ENCODE results near the gene TNFRSF14. TPM values are rescaled to one million over a fixed set of nuclear protein-coding genes. Genes with fewer than 3 reads are reported as not detected.
A peak's percentile ranks its signal among the peaks of the same experiment; 100 is the strongest.

The TNFRSF14 gene
- total and polyA plus RNA-seq, 2 of the 13 experiments (the other 11 are each of a cell fraction or from before 2014, with no cell fraction given) = 11.9 to 49.9 TPM

- no peak for TF ChIP-seq REST (IDR thresholded peaks at IDR 0.05; ENCODE audit: borderline replicate concordance in 1 of 2, low read depth in 1 of 2, low read length in 2 of 2)
- no peak for TF ChIP-seq ZNF329 (CRISPR knock-in tag; IDR thresholded peaks at IDR 0.05; ENCODE audit: low read depth)
- TF ChIP-seq PAXIP1 (CRISPR knock-in tag; conservative IDR thresholded peaks at IDR 0.05) = no peak
- 0 out of 2 replicates have a peak, but pooled peaks have one; percentile 40 for TF ChIP-seq KDM5B (CRISPR knock-in tag; IDR thresholded peaks at IDR 0.05; ENCODE audit: borderline replicate concordance)
- TF ChIP-seq ISL2 (CRISPR knock-in tag; IDR thresholded peaks at IDR 0.05) = no peak
- TF ChIP-seq HDAC2 (CRISPR knock-in tag; IDR thresholded peaks at IDR 0.05) = no peak
- no peak for TF ChIP-seq ZNF775 (CRISPR knock-in tag; IDR thresholded peaks at IDR 0.05; ENCODE audit: borderline replicate concordance)
- TF ChIP-seq GABPB1 (CRISPR knock-in tag; IDR thresholded peaks at IDR 0.05) = peak; percentile 14; the same call in 1 of the 2 replicates
- no peak for TF ChIP-seq REL (CRISPR knock-in tag; conservative IDR thresholded peaks at IDR 0.05)
- no peak for TF ChIP-seq SIN3A (IDR thresholded peaks at IDR 0.05; ENCODE audit: borderline replicate concordance, low read depth, low read length)
- peak; percentile 55 for TF ChIP-seq ZNF687 (CRISPR knock-in tag; IDR thresholded peaks at IDR 0.05)
- TF ChIP-seq ZBTB33 (CRISPR knock-in tag; IDR thresholded peaks at IDR 0.05) = peak; percentile 8; the same call in 1 of the 2 replicates
- TF ChIP-seq KMT2A (CRISPR knock-in tag; IDR thresholded peaks at IDR 0.05) = no peak
- TF ChIP-seq HNRNPUL1 (IDR thresholded peaks at IDR 0.05; ENCODE audit: low read depth, low read length) = no peak
- TF ChIP-seq HMG20A (CRISPR knock-in tag; IDR thresholded peaks at IDR 0.05; ENCODE audit: borderline replicate concordance) = no peak
Observed at GRCh38 chr1:2543543-2544092, 12.6 kb upstream of the TNFRSF14 start (continued).

All from HepG2 (cell line).